HEK293T (cell line): ENCODE measurements around the gene TNFRSF21.

Experiments used
- CTCF ChIA-PET: fragments of 350-600 bp; formaldehyde crosslinking; extraction: SDS; loops from one replicate; lab custom pipeline; 2021; ENCODE audit warnings: antibody characterized with exemption, inconsistent platforms; lab: Yijun Ruan, JAX
- POLR2A ChIA-PET: fragments of 350-600 bp; formaldehyde crosslinking; extraction: SDS; loops from one replicate; lab custom pipeline; 2020; ENCODE audit warnings: antibody characterized with exemption, inconsistent platforms; lab: Yijun Ruan, JAX
- DNase-seq: peaks from one replicate; pipeline ENCODE4 v3.0.0; 2012; ENCODE audit warnings: mixed read lengths; ENCODE audit errors: extremely low spot score
- ARNT ChIP-seq: fragments of 450-650 bp; IDR thresholded peaks from 2 replicates; pipeline ENCODE4 v1.6.1; 2017; ENCODE audit warnings: mild to moderate bottlenecking
- BHLHE40 ChIP-seq: fragments of 450-650 bp; IDR thresholded peaks from 2 replicates; pipeline ENCODE4 v1.6.1; 2016; ENCODE audit warnings: mild to moderate bottlenecking, moderate library complexity, borderline replicate concordance
- CTBP1 ChIP-seq: fragments of 450-650 bp; IDR thresholded peaks from 2 replicates; pipeline ENCODE4 v1.6.1; 2016; ENCODE audit warnings: borderline replicate concordance
- ELF4 ChIP-seq: fragments of 450-650 bp; IDR thresholded peaks from 2 replicates; pipeline ENCODE4 v1.6.1; 2017; ENCODE audit warnings: antibody characterized with exemption
- FOXA1 ChIP-seq: fragments of 450-650 bp; IDR thresholded peaks from 2 replicates; pipeline ENCODE4 v1.6.1; 2016; ENCODE audit warnings: mild to moderate bottlenecking
- FOXK2 ChIP-seq: fragments of 450-650 bp; IDR thresholded peaks from 2 replicates; pipeline ENCODE4 v1.6.1; 2016; ENCODE audit warnings: mild to moderate bottlenecking
- FOXM1 ChIP-seq: fragments of 450-650 bp; IDR thresholded peaks from 2 replicates; pipeline ENCODE4 v1.6.1; 2017; ENCODE audit warnings: mild to moderate bottlenecking, borderline replicate concordance
- HDGF ChIP-seq: fragments of 450-650 bp; IDR thresholded peaks from 2 replicates; pipeline ENCODE4 v1.6.1; 2017; ENCODE audit warnings: antibody characterized with exemption, borderline replicate concordance
- L3MBTL2 ChIP-seq: fragments of 450-650 bp; conservative IDR thresholded peaks from 2 replicates; pipeline ENCODE4 v1.6.1; 2016; ENCODE audit warnings: mild to moderate bottlenecking
- LEF1 ChIP-seq: fragments of 450-650 bp; IDR thresholded peaks from 2 replicates; pipeline ENCODE4 v1.6.1; 2017; ENCODE audit warnings: mild to moderate bottlenecking, borderline replicate concordance
- NFRKB ChIP-seq: fragments of 450-650 bp; IDR thresholded peaks from 2 replicates; pipeline ENCODE4 v1.6.1; 2016; ENCODE audit warnings: mild to moderate bottlenecking, moderate library complexity
- SP1 ChIP-seq: fragments of 450-650 bp; IDR thresholded peaks from 2 replicates; pipeline ENCODE4 v1.6.1; 2017
- SUZ12 ChIP-seq: fragments of 450-650 bp; IDR thresholded peaks from 2 replicates; pipeline ENCODE4 v1.6.1; 2016; ENCODE audit warnings: mild to moderate bottlenecking
- TARDBP ChIP-seq: fragments of 450-650 bp; IDR thresholded peaks from 2 replicates; pipeline ENCODE4 v1.6.1; 2016
- ZNF384 ChIP-seq: fragments of 450-650 bp; IDR thresholded peaks from 2 replicates; pipeline ENCODE4 v1.6.1; 2016
- TF ChIP-seq, protein P1 (sequence below): fragments of 450-650 bp; IDR thresholded peaks from 2 replicates; pipeline ENCODE4 v1.6.1; 2016

Gene TNFRSF21

DNA sequence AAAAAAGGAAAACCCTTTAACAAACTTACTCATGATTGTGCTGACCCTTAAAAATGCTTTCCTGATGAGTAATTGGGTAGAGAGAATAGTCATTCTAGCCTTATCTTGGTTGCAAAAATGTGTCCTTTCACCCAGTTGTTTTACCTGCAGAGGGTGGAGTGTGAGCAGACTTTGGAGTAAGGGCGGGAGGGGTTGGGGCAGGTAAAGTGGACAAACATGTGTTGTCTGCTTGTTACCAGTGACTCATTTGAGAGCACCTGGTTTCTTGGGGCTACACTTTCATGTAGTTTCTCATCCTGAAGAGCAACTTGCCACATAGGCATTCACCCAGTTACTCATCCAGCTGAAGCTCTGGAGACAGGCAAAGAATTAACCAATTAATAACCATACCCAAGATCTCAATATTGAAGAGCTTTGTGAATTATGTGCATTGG lies 121.1 kb downstream of the TNFRSF21 start:
- TF ChIP-seq TARDBP (no peak), HDGF (no peak), SP1 (no peak), NFRKB (no peak), SUZ12 (no peak), CTBP1 (no peak), FOXA1 (no peak)
- POLR2A ChIA-PET, result no interaction called here
- CTCF ChIA-PET, result no interaction called here
- DNase-seq, result no peak

DNA sequence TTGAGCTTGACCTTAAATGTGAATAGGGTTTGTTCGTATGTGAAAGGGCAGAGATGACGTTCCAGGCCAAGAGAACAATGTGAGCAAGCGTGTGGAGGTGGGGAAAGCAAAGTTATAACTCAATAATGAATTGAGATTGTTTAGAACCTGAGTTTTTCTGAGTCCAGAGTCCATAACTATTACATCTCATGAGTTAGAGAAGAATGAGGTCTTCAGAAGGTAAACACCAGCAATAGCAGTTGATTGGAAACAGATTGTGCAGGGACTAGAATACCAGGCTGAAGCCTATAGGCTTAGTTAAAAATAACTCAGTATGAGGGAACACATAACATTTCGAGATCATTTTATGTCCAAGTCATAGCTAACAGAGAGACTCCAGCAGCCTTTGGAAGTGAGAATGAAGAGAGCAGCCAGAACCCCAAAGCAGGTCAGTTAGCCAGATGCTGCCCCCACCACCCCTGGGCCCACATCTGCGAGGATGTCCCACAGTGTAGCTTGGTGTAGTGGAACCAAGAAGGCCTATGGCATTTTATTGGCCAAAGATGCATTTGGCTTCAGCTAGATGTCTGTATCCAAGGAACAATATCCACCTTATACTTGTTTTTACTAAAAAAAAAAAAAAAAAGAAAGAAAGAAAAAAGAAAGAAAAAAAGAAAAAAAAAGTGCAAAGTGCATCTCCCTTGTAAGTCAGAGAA lies 121.7 kb downstream of the TNFRSF21 start:
- no peak for DNase-seq
- TF ChIP-seq LEF1 (no peak), TARDBP (no peak), NFRKB (no peak), SP1 (no peak), L3MBTL2 (no peak), BHLHE40 (no peak), SUZ12 (no peak), ELF4 (no peak)
- ChIA-PET CTCF (no interaction called here), POLR2A (no interaction called here)

DNA sequence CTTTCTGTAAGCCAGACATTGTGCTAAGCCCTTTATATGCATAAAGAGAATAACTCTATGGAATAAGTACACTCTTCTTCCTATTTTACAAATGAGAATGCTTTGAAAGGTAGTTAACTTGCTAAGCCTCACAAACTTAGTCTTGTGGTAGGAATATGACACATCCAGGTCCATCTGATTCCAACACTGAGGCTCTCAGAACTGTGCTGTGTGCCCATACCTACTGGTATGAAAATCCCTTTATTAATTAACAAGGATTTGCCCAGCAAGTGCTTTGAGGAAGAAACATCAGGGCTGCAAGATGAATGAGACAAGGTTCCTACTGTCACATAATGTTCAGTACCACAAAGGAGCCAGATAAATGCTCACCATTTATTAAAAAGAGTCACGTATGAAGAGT lies 122.6 kb downstream of the TNFRSF21 start:
- ChIA-PET POLR2A (no interaction called here), CTCF (no interaction called here)
- TF ChIP-seq TARDBP (no peak), SUZ12 (no peak), NFRKB (no peak), ELF4 (no peak), SP1 (no peak), LEF1 (no peak), CTBP1 (no peak), FOXK2 (no peak), L3MBTL2 (no peak), ARNT (no peak), ZNF384 (no peak), BHLHE40 (no peak)
- TF ChIP-seq, protein P1, sequence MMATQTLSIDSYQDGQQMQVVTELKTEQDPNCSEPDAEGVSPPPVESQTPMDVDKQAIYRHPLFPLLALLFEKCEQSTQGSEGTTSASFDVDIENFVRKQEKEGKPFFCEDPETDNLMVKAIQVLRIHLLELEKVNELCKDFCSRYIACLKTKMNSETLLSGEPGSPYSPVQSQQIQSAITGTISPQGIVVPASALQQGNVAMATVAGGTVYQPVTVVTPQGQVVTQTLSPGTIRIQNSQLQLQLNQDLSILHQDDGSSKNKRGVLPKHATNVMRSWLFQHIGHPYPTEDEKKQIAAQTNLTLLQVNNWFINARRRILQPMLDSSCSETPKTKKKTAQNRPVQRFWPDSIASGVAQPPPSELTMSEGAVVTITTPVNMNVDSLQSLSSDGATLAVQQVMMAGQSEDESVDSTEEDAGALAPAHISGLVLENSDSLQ, result no peak
- no peak for DNase-seq

DNA sequence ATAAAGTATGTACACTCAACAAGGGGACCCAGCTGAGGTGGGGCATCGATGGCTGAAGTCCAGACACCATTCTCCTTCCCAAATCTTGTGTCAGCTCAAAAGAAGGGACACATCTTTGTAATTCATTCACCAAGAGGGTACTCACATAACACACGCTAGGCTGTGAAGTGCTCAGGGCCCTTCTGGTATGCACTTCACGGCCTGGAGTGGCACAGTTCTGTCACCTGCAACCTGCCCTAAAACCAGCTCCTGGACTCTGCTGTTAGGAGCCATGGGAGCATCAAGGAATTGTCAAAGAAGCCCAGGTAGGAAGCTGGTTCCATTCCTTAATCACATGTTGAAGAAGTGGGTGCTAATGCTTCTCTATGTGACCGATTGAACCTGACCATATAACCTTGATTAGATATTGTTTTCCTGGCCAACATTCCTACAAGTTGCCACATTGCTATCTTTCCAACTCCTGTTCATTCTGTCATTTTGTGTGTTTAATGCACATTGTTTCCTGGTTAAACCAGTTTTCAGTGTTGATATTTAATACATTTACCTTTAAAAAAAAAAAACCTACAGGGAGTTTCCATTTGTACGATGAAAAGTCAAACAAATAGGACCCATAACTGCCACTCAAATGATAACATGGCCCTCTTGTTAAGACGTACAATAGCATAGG lies 127.3 kb downstream of the TNFRSF21 start:
- ChIA-PET CTCF (no interaction called here), POLR2A (no interaction called here)
- TF ChIP-seq FOXA1 (no peak), FOXM1 (no peak), L3MBTL2 (no peak), NFRKB (no peak), HDGF (no peak), SUZ12 (no peak), FOXK2 (no peak), CTBP1 (no peak), ZNF384 (no peak)
- TF ChIP-seq, protein P1, result no peak
- no peak for DNase-seq

DNA sequence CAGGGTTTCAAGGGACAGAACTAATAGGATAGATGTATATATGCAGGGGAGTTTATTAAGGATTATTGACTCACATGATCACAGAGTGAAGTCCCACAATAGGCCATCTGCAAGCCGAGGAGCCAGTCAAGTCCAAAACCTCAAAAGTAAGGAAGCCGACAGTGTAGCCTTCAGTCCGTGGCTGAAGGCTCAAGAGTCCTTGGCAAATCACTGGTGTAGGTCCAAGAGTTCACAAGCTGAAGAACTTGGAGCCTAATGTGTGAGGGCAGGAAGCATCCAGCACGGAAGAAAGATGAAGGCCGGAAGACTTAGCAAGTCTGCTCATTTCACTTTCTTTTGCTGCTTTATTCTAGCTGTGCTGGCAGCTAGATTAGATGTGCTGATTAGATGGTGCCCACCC lies 128.0 kb downstream of the TNFRSF21 start:
- TF ChIP-seq FOXM1 (no peak), L3MBTL2 (no peak), ARNT (no peak), ZNF384 (no peak)
- no peak for DNase-seq
- CTCF ChIA-PET, result no interaction called here
- POLR2A ChIA-PET, result no interaction called here
